H9 (cell line): ENCODE measurements around the gene L3MBTL4. TPM values are rescaled to one million over a fixed set of nuclear protein-coding genes. Genes with fewer than 3 reads are reported as not detected.

Experiments used
- DNase-seq: peaks from one replicate; pipeline ENCODE4 v3.0.0-alpha.2; 2017
- H2AFZ ChIP-seq: one replicate; pipeline ENCODE4 v1.6.1; 2013; ENCODE audit warnings: mild to moderate bottlenecking, low read length, control low read depth, moderate library complexity
- H2AK5ac ChIP-seq: 2 replicates; pipeline ENCODE4 v1.6.1; 2013; ENCODE audit warnings: low read length, control low read depth, mixed read lengths; ENCODE audit not compliant: insufficient read length
- H2BK120ac ChIP-seq: one replicate; pipeline ENCODE4 v1.6.1; 2013; ENCODE audit warnings: low read depth, mild to moderate bottlenecking, low read length, control low read depth, inconsistent platforms; ENCODE audit not compliant: poor library complexity, severe bottlenecking
- H2BK12ac ChIP-seq: 2 replicates; pipeline ENCODE4 v1.6.1; 2013; ENCODE audit warnings: low read length, control low read depth, mixed read lengths, low read depth; ENCODE audit not compliant: insufficient read length
- H2BK15ac ChIP-seq: 2 replicates; pipeline ENCODE4 v1.6.1; 2013; ENCODE audit warnings: low read depth, low read length, control low read depth
- H2BK20ac ChIP-seq: one replicate; pipeline ENCODE4 v1.6.1; 2013; ENCODE audit warnings: low read depth, mild to moderate bottlenecking, low read length, control low read depth, inconsistent platforms; ENCODE audit not compliant: poor library complexity, severe bottlenecking
- H2BK5ac ChIP-seq: 2 replicates; pipeline ENCODE4 v1.6.1; 2013; ENCODE audit warnings: low read length, control low read depth, mixed read lengths; ENCODE audit not compliant: insufficient read length
- H3K14ac ChIP-seq: 2 replicates; pipeline ENCODE4 v1.6.1; 2013; ENCODE audit warnings: low read length, control low read depth; ENCODE audit not compliant: insufficient read depth
- H3K18ac ChIP-seq: 2 replicates; pipeline ENCODE4 v1.6.1; 2013; ENCODE audit warnings: low read depth, mild to moderate bottlenecking, mixed read lengths, low read length, control low read depth; ENCODE audit not compliant: insufficient read length
- H3K23ac ChIP-seq: 2 replicates; pipeline ENCODE4 v1.6.1; 2013; ENCODE audit warnings: low read length, control low read depth, mixed read lengths, low read depth; ENCODE audit not compliant: insufficient read length
- H3K23me2 ChIP-seq: 2 replicates; pipeline ENCODE4 v1.6.1; 2013; ENCODE audit warnings: low read depth, mild to moderate bottlenecking, mixed read lengths, low read length, control low read depth; ENCODE audit not compliant: insufficient read length, poor library complexity, severe bottlenecking
- H3K27ac ChIP-seq: 2 replicates; pipeline ENCODE4 v1.5.1; 2013; ENCODE audit warnings: low read length, control low read depth, mixed read lengths, low read depth; ENCODE audit not compliant: insufficient read length
- H3K27me3 ChIP-seq: 2 replicates; pipeline ENCODE4 v1.6.1; 2013; ENCODE audit warnings: low read length, control low read depth, inconsistent platforms; ENCODE audit not compliant: insufficient read depth
- H3K4ac ChIP-seq: 2 replicates; pipeline ENCODE4 v1.6.1; 2013; ENCODE audit warnings: low read depth, mild to moderate bottlenecking, control low read depth, inconsistent platforms, low read length, moderate library complexity
- H3K4me1 ChIP-seq: 2 replicates; pipeline ENCODE4 v1.6.1; 2013; ENCODE audit warnings: low read length, control low read depth, inconsistent platforms; ENCODE audit not compliant: insufficient read depth
- H3K4me2 ChIP-seq: 2 replicates; pipeline ENCODE4 v1.6.1; 2013; ENCODE audit warnings: low read length, control low read depth, mixed read lengths; ENCODE audit not compliant: insufficient read length, insufficient read depth
- H3K56ac ChIP-seq: 2 replicates; pipeline ENCODE4 v1.6.1; 2013; ENCODE audit warnings: low read depth, mild to moderate bottlenecking, mixed read lengths, low read length, control low read depth; ENCODE audit not compliant: insufficient read length
- H3K79me1 ChIP-seq: 2 replicates; pipeline ENCODE4 v1.6.1; 2013; ENCODE audit warnings: low read depth, mild to moderate bottlenecking, moderate library complexity, low read length, control low read depth, inconsistent platforms; ENCODE audit not compliant: insufficient read depth, poor library complexity, severe bottlenecking
- H3K79me2 ChIP-seq: 2 replicates; pipeline ENCODE4 v1.6.1; 2013; ENCODE audit warnings: low read length, control low read depth, inconsistent platforms; ENCODE audit not compliant: insufficient read depth
- H3K9ac ChIP-seq: 2 replicates; pipeline ENCODE4 v1.6.1; 2013; ENCODE audit warnings: low read length, control low read depth, mixed read lengths; ENCODE audit not compliant: insufficient read length; ENCODE audit errors: extremely low read depth
- H3K9me3 ChIP-seq: one replicate; pipeline ENCODE4 v1.6.1; 2013; ENCODE audit warnings: low read depth, low read length, inconsistent platforms; ENCODE audit not compliant: control insufficient read depth
- H3T11ph ChIP-seq: one replicate; pipeline ENCODE4 v1.6.1; 2013; ENCODE audit warnings: mild to moderate bottlenecking, low read length, control low read depth, inconsistent platforms
- H4K20me1 ChIP-seq: one replicate; pipeline ENCODE4 v1.6.1; 2013; ENCODE audit not compliant: control insufficient read depth, insufficient read length, insufficient read depth
- H4K5ac ChIP-seq: 2 replicates; pipeline ENCODE4 v1.6.1; 2013; ENCODE audit warnings: low read depth, mild to moderate bottlenecking, mixed read lengths, low read length, control low read depth; ENCODE audit not compliant: insufficient read length
- H4K8ac ChIP-seq: replicated peaks from 2 replicates; pipeline ENCODE4 v1.6.1; 2013; ENCODE audit warnings: low read length, control low read depth, mixed read lengths, low read depth; ENCODE audit not compliant: insufficient read length
- H4K91ac ChIP-seq: 2 replicates; pipeline ENCODE4 v1.6.1; 2013; ENCODE audit warnings: low read depth, mild to moderate bottlenecking, moderate library complexity, mixed read lengths, low read length, control low read depth; ENCODE audit not compliant: insufficient read length
- H3K27ac Mint-ChIP-seq, 3 experiments: 2 replicates in 2 of 3; 3 replicates in 1 of 3; pipeline ENCODE4 v1.8.0; 2020 to 2021; ENCODE audit warnings: mixed read lengths in 3 of 3, mild to moderate bottlenecking in 1 of 3, moderate library complexity in 1 of 3
- H3K27me3 Mint-ChIP-seq: 2 replicates; pipeline ENCODE4 v1.8.0; 2021; ENCODE audit warnings: low read depth, mild to moderate bottlenecking, moderate library complexity, mixed read lengths
- H3K36me3 Mint-ChIP-seq, 3 experiments: 2 replicates in 2 of 3; 3 replicates in 1 of 3; pipeline ENCODE4 v1.8.0; 2020 to 2021; ENCODE audit warnings: low read depth in 3 of 3, mixed read lengths in 3 of 3; ENCODE audit not compliant: insufficient read depth in 1 of 3
- H3K4me1 Mint-ChIP-seq, 2 experiments: 2 replicates each; pipeline ENCODE4 v1.8.0; 2020; ENCODE audit warnings: mixed read lengths in 2 of 2
- H3K4me3 Mint-ChIP-seq, 2 experiments: 2 replicates in 1 of 2; 3 replicates in 1 of 2; pipeline ENCODE4 v1.8.0; 2020 to 2021; ENCODE audit warnings: mild to moderate bottlenecking in 2 of 2, mixed read lengths in 2 of 2, moderate library complexity in 1 of 2
- H3K9me3 Mint-ChIP-seq, 2 experiments: 2 replicates in 1 of 2; 3 replicates in 1 of 2; pipeline ENCODE4 v1.8.0; 2020; ENCODE audit warnings: mild to moderate bottlenecking in 2 of 2, mixed read lengths in 2 of 2, moderate library complexity in 1 of 2
- CTCF ChIP-seq: fragments of 200-600 bp; sonication (generic); conservative IDR thresholded peaks from 3 replicates; pipeline ENCODE4 v1.8.0; 2021; ENCODE audit warnings: antibody characterized with exemption, mild to moderate bottlenecking
- total RNA-seq: library from RNA; stranded (reverse); gene quantifications from 2 replicates; pipeline ENCODE4 v1.2.1, GENCODE V29; 2021

The L3MBTL4 gene
- total RNA-seq, 1 experiment from 2014 or later, result 1.9 TPM

- H2BK15ac ChIP-seq, result no peak overlapping the region
- no peaks in the 10 kb centered on the region for H3K36me3 Mint-ChIP-seq
- H3K23ac ChIP-seq, result no peak overlapping the region
- H3K27me3 Mint-ChIP-seq, result peaks cover 1% of the 10 kb centered on the region; the same call in 1 of the 2 replicates
- H3K9ac ChIP-seq, result no peak overlapping the region
- no peak overlapping the region for H3K56ac ChIP-seq
- H3K4me3 Mint-ChIP-seq, result no peak overlapping the region
- H4K91ac ChIP-seq, result no peak overlapping the region
- no peak overlapping the region for H3K27ac ChIP-seq
- H2BK120ac ChIP-seq, result no peak overlapping the region
- H3K18ac ChIP-seq, result no peak overlapping the region
- H3K14ac ChIP-seq, result no peak overlapping the region
- peaks cover 0 to 5% of the 10 kb centered on the region in 2 experiments; a peak in 2 of 4 replicates for H3K4me1 Mint-ChIP-seq
- H4K20me1 ChIP-seq, result no peaks in the 10 kb centered on the region
- H2BK5ac ChIP-seq, result no peak overlapping the region
- H2BK12ac ChIP-seq, result no peak overlapping the region
- no peak overlapping the region for H3K27ac Mint-ChIP-seq
- H3K23me2 ChIP-seq, result no peaks in the 10 kb centered on the region
- no peak overlapping the region for H3K4me2 ChIP-seq
- no peaks in the 10 kb centered on the region for H3K79me1 ChIP-seq
- no peak overlapping the region for H2AFZ ChIP-seq
- DNase-seq, result no peak
- H4K5ac ChIP-seq, result no peak overlapping the region
- no peak overlapping the region for H3K4ac ChIP-seq
- H2AK5ac ChIP-seq, result no peak overlapping the region
- H3K9me3 ChIP-seq, result no peaks in the 10 kb centered on the region
- no peaks in the 10 kb centered on the region for H3K4me1 ChIP-seq
- H4K8ac ChIP-seq, result no peak overlapping the region
- no peaks in the 10 kb centered on the region for H3K79me2 ChIP-seq
- H2BK20ac ChIP-seq, result no peak overlapping the region
- no peaks in the 10 kb centered on the region for H3K9me3 Mint-ChIP-seq
- H3T11ph ChIP-seq, result no peak overlapping the region
- no peaks in the 10 kb centered on the region for H3K27me3 ChIP-seq
- TF ChIP-seq CTCF, result no peak
Measured at GRCh38 chr18:6452194-6452593, 37.5 kb upstream of the L3MBTL4 start.
